ENCODE results near the gene SF3B5.
"Not testable (repeated sequence)": the region's sequence is repeated elsewhere in the genome, so short reads cannot be mapped to it uniquely, and the experiment has no call there.

Gene SF3B5

DNA sequence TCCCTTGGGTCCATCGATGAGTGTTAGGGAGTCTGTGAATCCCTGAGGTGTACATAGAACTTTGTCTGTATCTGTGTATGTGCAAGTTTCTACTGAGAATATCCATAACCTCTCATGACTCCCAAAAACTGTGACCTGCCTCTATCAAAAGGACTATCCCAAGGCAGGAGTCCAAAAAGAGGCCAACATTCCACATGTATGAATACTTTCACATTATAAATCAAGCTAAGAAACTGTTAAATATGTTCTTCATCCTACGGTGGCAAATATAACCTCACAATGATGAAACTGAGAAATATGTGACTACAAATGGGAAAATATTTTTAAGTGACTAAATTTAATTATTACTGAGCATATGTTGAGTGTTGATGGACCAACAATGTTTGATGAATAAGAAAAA lies 38.8 kb upstream of the SF3B5 start:
- no peaks in the 10 kb centered on the region for H3F3A ChIP-seq (ENCODE audit: low read depth)
- no peak overlapping the region for H3K4me3 ChIP-seq (ENCODE audit: low read length, poor library complexity, severe bottlenecking)
- H3K9me2 ChIP-seq (replicated peaks; ENCODE audit: low read depth, low read length) = no peaks in the 10 kb centered on the region
- H3K36me3 ChIP-seq (ENCODE audit: insufficient read depth, low read length) = no peaks in the 10 kb centered on the region
- no peaks in the 10 kb centered on the region for H4K20me1 ChIP-seq (ENCODE audit: insufficient read depth, low read length, poor library complexity, severe bottlenecking)
- no peaks in the 10 kb centered on the region for H3K9me3 ChIP-seq (ENCODE audit: insufficient read depth, low read depth, low read length)
- H3K4me1 ChIP-seq (ENCODE audit: insufficient read depth, low read length, poor library complexity, severe bottlenecking) = no peaks in the 10 kb centered on the region
- H2AFZ ChIP-seq (ENCODE audit: low read length) = no peak overlapping the region
- TF ChIP-seq, protein P1, sequence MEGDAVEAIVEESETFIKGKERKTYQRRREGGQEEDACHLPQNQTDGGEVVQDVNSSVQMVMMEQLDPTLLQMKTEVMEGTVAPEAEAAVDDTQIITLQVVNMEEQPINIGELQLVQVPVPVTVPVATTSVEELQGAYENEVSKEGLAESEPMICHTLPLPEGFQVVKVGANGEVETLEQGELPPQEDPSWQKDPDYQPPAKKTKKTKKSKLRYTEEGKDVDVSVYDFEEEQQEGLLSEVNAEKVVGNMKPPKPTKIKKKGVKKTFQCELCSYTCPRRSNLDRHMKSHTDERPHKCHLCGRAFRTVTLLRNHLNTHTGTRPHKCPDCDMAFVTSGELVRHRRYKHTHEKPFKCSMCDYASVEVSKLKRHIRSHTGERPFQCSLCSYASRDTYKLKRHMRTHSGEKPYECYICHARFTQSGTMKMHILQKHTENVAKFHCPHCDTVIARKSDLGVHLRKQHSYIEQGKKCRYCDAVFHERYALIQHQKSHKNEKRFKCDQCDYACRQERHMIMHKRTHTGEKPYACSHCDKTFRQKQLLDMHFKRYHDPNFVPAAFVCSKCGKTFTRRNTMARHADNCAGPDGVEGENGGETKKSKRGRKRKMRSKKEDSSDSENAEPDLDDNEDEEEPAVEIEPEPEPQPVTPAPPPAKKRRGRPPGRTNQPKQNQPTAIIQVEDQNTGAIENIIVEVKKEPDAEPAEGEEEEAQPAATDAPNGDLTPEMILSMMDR (conservative IDR thresholded peaks at IDR 0.05; ENCODE audit: low read length) = no peak
- no peak for TF ChIP-seq EZH2phosphoT487 (IDR thresholded peaks at IDR 0.05; ENCODE audit: borderline replicate concordance)
- no peak overlapping the region for H3K4me2 ChIP-seq (ENCODE audit: low read depth, low read length, poor library complexity, severe bottlenecking)
- no peaks in the 10 kb centered on the region for H3K27me3 ChIP-seq (ENCODE audit: insufficient read depth, low read length, poor library complexity, severe bottlenecking)
- H3K79me2 ChIP-seq (ENCODE audit: insufficient read depth, low read length) = no peaks in the 10 kb centered on the region
- H3K9ac ChIP-seq (ENCODE audit: low read depth, low read length, poor library complexity, severe bottlenecking) = no peak overlapping the region

DNA sequence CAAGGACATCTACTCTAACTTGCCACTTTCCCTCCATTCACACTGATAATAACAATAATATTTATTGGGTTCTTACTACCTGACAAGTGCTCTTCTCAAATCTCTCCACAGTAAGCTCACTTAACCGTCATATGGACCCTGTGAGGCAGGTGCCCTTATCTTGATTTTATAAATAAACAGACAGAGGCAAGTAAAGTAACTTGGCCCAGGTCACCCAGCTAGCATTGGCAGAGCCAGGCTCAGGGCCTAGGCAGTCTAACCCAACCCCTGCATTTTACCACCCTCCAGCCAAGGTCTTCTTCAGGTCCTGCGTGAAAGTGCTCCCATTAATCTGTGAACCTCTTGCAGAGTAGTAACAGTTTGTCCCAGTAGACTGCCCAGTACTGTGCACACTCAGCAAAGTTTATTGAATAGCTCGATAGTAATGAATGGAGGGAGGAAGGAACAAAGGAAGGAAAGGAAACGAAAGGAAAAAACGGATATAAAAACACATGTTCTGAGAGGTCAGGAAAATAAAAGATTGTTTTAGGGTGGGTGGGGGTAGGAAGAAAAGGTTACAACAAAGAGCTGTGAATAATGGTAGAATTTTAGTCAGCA lies 38.0 kb upstream of the SF3B5 start:
- Histone ChIP-seq H4K20me1 (ENCODE audit: insufficient read depth, low read length, poor library complexity, severe bottlenecking) (no peaks in the 10 kb centered on the region), H3F3A (ENCODE audit: low read depth) (no peaks in the 10 kb centered on the region), H3K4me2 (ENCODE audit: low read depth, low read length, poor library complexity, severe bottlenecking) (no peak overlapping the region), H3K36me3 (ENCODE audit: insufficient read depth, low read length) (no peaks in the 10 kb centered on the region), H3K79me2 (ENCODE audit: insufficient read depth, low read length) (no peaks in the 10 kb centered on the region), H3K9ac (ENCODE audit: low read depth, low read length, poor library complexity, severe bottlenecking) (no peak overlapping the region), H2AFZ (ENCODE audit: low read length) (peak overlapping the region; percentile 12; the same call in 1 of the 2 replicates), H3K4me3 (ENCODE audit: low read length, poor library complexity, severe bottlenecking) (no peak overlapping the region), H3K9me3 (ENCODE audit: insufficient read depth, low read depth, low read length) (no peaks in the 10 kb centered on the region), H3K9me2 (replicated peaks; ENCODE audit: low read depth, low read length) (no peaks in the 10 kb centered on the region), H3K4me1 (ENCODE audit: insufficient read depth, low read length, poor library complexity, severe bottlenecking) (no peaks in the 10 kb centered on the region), H3K27me3 (ENCODE audit: insufficient read depth, low read length, poor library complexity, severe bottlenecking) (no peaks in the 10 kb centered on the region)
- TF ChIP-seq, protein P1 (conservative IDR thresholded peaks at IDR 0.05; ENCODE audit: low read length) = no peak
- TF ChIP-seq EZH2phosphoT487 (IDR thresholded peaks at IDR 0.05; ENCODE audit: borderline replicate concordance) = no peak

DNA sequence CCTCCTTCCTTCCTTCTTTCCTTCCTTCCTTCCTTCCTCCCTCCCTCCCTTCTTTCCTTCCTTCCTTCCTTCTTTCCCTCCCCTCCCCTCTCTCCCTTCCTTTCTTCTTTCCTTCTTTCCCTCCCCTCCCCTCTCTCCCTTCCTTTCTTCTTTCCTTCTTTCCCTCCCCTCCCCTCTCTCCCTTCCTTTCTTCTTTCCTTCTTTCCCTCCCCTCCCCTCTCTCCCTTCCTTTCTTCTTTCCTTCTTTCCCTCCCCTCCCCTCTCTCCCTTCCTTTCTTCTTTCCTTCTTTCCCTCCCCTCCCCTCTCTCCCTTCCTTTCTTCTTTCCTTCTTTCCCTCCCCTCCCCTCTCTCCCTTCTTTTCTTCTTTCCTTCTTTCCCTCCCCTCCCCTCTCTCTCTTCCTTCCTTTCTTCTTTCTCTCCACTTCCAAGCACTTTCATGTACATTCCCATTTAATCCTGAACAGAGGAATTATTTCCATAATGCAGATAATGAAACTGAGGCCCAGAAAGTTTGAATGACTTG lies 36.9 kb upstream of the SF3B5 start:
- H3K79me2 ChIP-seq (ENCODE audit: insufficient read depth, low read length); H3K9me3 ChIP-seq (ENCODE audit: insufficient read depth, low read depth, low read length); H3K27me3 ChIP-seq (ENCODE audit: insufficient read depth, low read length, poor library complexity, severe bottlenecking); H3K4me3 ChIP-seq (ENCODE audit: low read length, poor library complexity, severe bottlenecking); H3F3A ChIP-seq (ENCODE audit: low read depth); H3K4me2 ChIP-seq (ENCODE audit: low read depth, low read length, poor library complexity, severe bottlenecking); H3K9ac ChIP-seq (ENCODE audit: low read depth, low read length, poor library complexity, severe bottlenecking); H3K9me2 ChIP-seq (replicated peaks; ENCODE audit: low read depth, low read length); H4K20me1 ChIP-seq (ENCODE audit: insufficient read depth, low read length, poor library complexity, severe bottlenecking); H2AFZ ChIP-seq (ENCODE audit: low read length); H3K36me3 ChIP-seq (ENCODE audit: insufficient read depth, low read length); H3K4me1 ChIP-seq (ENCODE audit: insufficient read depth, low read length, poor library complexity, severe bottlenecking): not testable (repeated sequence)

DNA sequence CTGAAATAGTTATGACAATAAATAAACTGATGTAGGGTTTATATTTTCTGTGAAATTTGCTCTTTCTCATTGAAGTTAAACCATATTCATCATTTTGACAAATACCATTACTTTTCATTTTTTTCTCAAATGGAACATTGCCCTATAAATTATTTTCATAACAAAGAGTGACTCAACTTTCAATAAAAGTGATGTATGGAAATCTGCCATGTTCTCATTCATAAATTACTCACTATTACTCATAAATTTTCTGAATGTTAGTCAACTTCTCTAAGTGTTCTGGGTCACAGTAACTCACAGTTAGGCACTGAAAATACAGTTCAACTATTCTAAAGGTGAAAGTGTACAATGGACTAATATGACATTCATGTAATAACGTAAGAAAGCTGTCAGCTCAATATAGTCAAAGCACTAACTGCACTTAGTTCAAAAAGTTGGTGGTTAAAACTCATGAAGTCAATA lies 35.9 kb upstream of the SF3B5 start:
- Histone ChIP-seq H2AFZ (ENCODE audit: low read length) (no peak overlapping the region), H3K4me2 (ENCODE audit: low read depth, low read length, poor library complexity, severe bottlenecking) (no peak overlapping the region), H4K20me1 (ENCODE audit: insufficient read depth, low read length, poor library complexity, severe bottlenecking) (no peaks in the 10 kb centered on the region), H3K27me3 (ENCODE audit: insufficient read depth, low read length, poor library complexity, severe bottlenecking) (no peaks in the 10 kb centered on the region), H3K36me3 (ENCODE audit: insufficient read depth, low read length) (no peaks in the 10 kb centered on the region), H3K9ac (ENCODE audit: low read depth, low read length, poor library complexity, severe bottlenecking) (no peak overlapping the region), H3K79me2 (ENCODE audit: insufficient read depth, low read length) (no peaks in the 10 kb centered on the region), H3K4me3 (ENCODE audit: low read length, poor library complexity, severe bottlenecking) (no peak overlapping the region), H3K9me3 (ENCODE audit: insufficient read depth, low read depth, low read length) (no peaks in the 10 kb centered on the region), H3K9me2 (replicated peaks; ENCODE audit: low read depth, low read length) (no peaks in the 10 kb centered on the region), H3F3A (ENCODE audit: low read depth) (no peaks in the 10 kb centered on the region), H3K4me1 (ENCODE audit: insufficient read depth, low read length, poor library complexity, severe bottlenecking) (no peaks in the 10 kb centered on the region)
- TF ChIP-seq, protein P1 (conservative IDR thresholded peaks at IDR 0.05; ENCODE audit: low read length) = no peak
- TF ChIP-seq EZH2phosphoT487 (IDR thresholded peaks at IDR 0.05; ENCODE audit: borderline replicate concordance) = no peak
